HG03064 (cell line): ENCODE data around the gene RAPH1.

Source experiments
- ATAC-seq: cut with Tn5 transposase; IDR thresholded peaks from one replicate; pipeline ENCODE4 v1.9.1; 2021; ENCODE audit warnings: low read depth; ENCODE audit not compliant: unreplicated experiment

The RAPH1 gene

GRCh38 chr2:203498161-203498560, 36.9 kb downstream of the RAPH1 start:
- ATAC-seq = no peak

GRCh38 chr2:203492965-203493364, 42.1 kb downstream of the RAPH1 start:
- no peak for ATAC-seq

- ATAC-seq = no peak
Observed at GRCh38 chr2:203490391-203490790, 44.7 kb downstream of the RAPH1 start.

- no peak for ATAC-seq
Observed at GRCh38 chr2:203489531-203489930, 45.6 kb downstream of the RAPH1 start.

GRCh38 chr2:203484266-203485112, 50.6 kb downstream of the RAPH1 start:
- ATAC-seq = no peak

- ATAC-seq = no peak
Observed at GRCh38 chr2:203480623-203481022, 54.5 kb downstream of the RAPH1 start.

- no peak for ATAC-seq
Observed at GRCh38 chr2:203476881-203477280, 58.2 kb downstream of the RAPH1 start.

- ATAC-seq = no peak
Observed at GRCh38 chr2:203471323-203471722, 63.8 kb downstream of the RAPH1 start.

- ATAC-seq = no peak
Observed at GRCh38 chr2:203470371-203470770, 64.7 kb downstream of the RAPH1 start.

GRCh38 chr2:203469546-203469945, 65.6 kb downstream of the RAPH1 start:
- no peak for ATAC-seq

- no peak for ATAC-seq
Observed at GRCh38 chr2:203463266-203463678, 71.8 kb downstream of the RAPH1 start.

GRCh38 chr2:203462308-203462707, 72.8 kb downstream of the RAPH1 start:
- no peak for ATAC-seq

- no peak for ATAC-seq
Observed at GRCh38 chr2:203461746-203462145, 73.4 kb downstream of the RAPH1 start.

GRCh38 chr2:203455209-203455608, 79.9 kb downstream of the RAPH1 start:
- ATAC-seq = no peak

- no peak for ATAC-seq
Observed at GRCh38 chr2:203453858-203454451, 81.1 kb downstream of the RAPH1 start.

GRCh38 chr2:203451689-203452088, 83.4 kb downstream of the RAPH1 start:
- ATAC-seq = no peak

GRCh38 chr2:203451011-203451410, 84.1 kb downstream of the RAPH1 start:
- ATAC-seq = no peak

GRCh38 chr2:203450561-203450960, 84.5 kb downstream of the RAPH1 start:
- ATAC-seq = no peak

GRCh38 chr2:203446780-203447179, 88.3 kb downstream of the RAPH1 start:
- no peak for ATAC-seq

GRCh38 chr2:203446071-203446481, 89.0 kb downstream of the RAPH1 start:
- no peak for ATAC-seq

GRCh38 chr2:203444738-203445137, 90.4 kb downstream of the RAPH1 start:
- no peak for ATAC-seq

GRCh38 chr2:203442463-203442862, 92.6 kb downstream of the RAPH1 start:
- ATAC-seq = no peak
